ENCODE results near the gene DHCR7. TPM values are rescaled to one million over a fixed set of nuclear protein-coding genes. Genes with fewer than 3 reads are reported as not detected.

Gene DHCR7
- total and polyA plus RNA-seq, 2 experiments from 2014 or later = 13.6 to 15.7 TPM

- H3K27ac ChIP-seq = no peak overlapping the region
- H3K4me3 ChIP-seq = no peak overlapping the region
- no peak for TF ChIP-seq EZH2 (IDR thresholded peaks at IDR 0.05; ENCODE audit: insufficient read depth, poor library complexity, severe bottlenecking)
- TF ChIP-seq EZH2phosphoT487 (IDR thresholded peaks at IDR 0.05; ENCODE audit: insufficient read depth, low read depth) = no peak
- H3K36me3 ChIP-seq (ENCODE audit: low read depth) = peaks cover 20% of the 10 kb centered on the region; the same call in 1 of the 2 replicates
- no peaks in the 10 kb centered on the region for H3K9me2 ChIP-seq (ENCODE audit: insufficient read depth)
- H4K20me1 ChIP-seq (ENCODE audit: insufficient read depth) = no peaks in the 10 kb centered on the region
- 95 to 96% methylated on average over 23 of the region's 23 CpGs for WGBS, 2 experiments (ENCODE audit: low coverage in 1 of 2, low lambda C conversion rate in 2 of 2, missing lambda C conversion rate in 2 of 2)
- H3K4me2 ChIP-seq (ENCODE audit: unreplicated experiment) = no peak overlapping the region
- no peaks in the 10 kb centered on the region for H3K9me3 ChIP-seq (ENCODE audit: low read depth)
- no peak overlapping the region for H3K9ac ChIP-seq
- H3K27me3 ChIP-seq (replicated peaks; ENCODE audit: insufficient read depth) = no peaks in the 10 kb centered on the region
- no peaks in the 10 kb centered on the region for H3K79me2 ChIP-seq (ENCODE audit: insufficient read depth)
- no peaks in the 10 kb centered on the region for H3K4me1 ChIP-seq (ENCODE audit: insufficient read depth)
- in situ Hi-C loops (cut with MboI) = no loop called here
- no peaks in the 10 kb centered on the region for H3F3A ChIP-seq (ENCODE audit: insufficient read depth)
- no peak for DNase-seq
- H2AFZ ChIP-seq = no peak overlapping the region
Observed at GRCh38 chr11:71484248-71485062, 36.3 kb upstream of the DHCR7 start.

GRCh38 chr11:71483692-71484091 is 35.5 kb upstream of the DHCR7 start:
- Histone ChIP-seq H4K20me1 (ENCODE audit: insufficient read depth) (no peaks in the 10 kb centered on the region), H3K9me3 (ENCODE audit: low read depth) (no peaks in the 10 kb centered on the region), H2AFZ (no peak overlapping the region), H3F3A (ENCODE audit: insufficient read depth) (no peaks in the 10 kb centered on the region), H3K79me2 (ENCODE audit: insufficient read depth) (no peaks in the 10 kb centered on the region), H3K4me1 (ENCODE audit: insufficient read depth) (no peaks in the 10 kb centered on the region), H3K4me3 (no peak overlapping the region), H3K27ac (no peak overlapping the region), H3K9me2 (ENCODE audit: insufficient read depth) (no peaks in the 10 kb centered on the region), H3K36me3 (ENCODE audit: low read depth) (peaks cover 20% of the 10 kb centered on the region; the same call in 1 of the 2 replicates), H3K4me2 (ENCODE audit: unreplicated experiment) (no peak overlapping the region), H3K9ac (no peak overlapping the region), H3K27me3 (replicated peaks; ENCODE audit: insufficient read depth) (no peaks in the 10 kb centered on the region)
- no peak for TF ChIP-seq EZH2 (IDR thresholded peaks at IDR 0.05; ENCODE audit: insufficient read depth, poor library complexity, severe bottlenecking)
- TF ChIP-seq EZH2phosphoT487 (IDR thresholded peaks at IDR 0.05; ENCODE audit: insufficient read depth, low read depth) = no peak
- 76 to 82% methylated on average over 6 of the region's 6 CpGs for WGBS, 2 experiments (ENCODE audit: low coverage in 1 of 2, low lambda C conversion rate in 2 of 2, missing lambda C conversion rate in 2 of 2)
- in situ Hi-C loops (cut with MboI) = no loop called here
- DNase-seq = no peak

- no peak overlapping the region for H3K4me2 ChIP-seq (ENCODE audit: unreplicated experiment)
- no peak overlapping the region for H3K9ac ChIP-seq
- no peaks in the 10 kb centered on the region for H3F3A ChIP-seq (ENCODE audit: insufficient read depth)
- in situ Hi-C loops (cut with MboI) = no loop called here
- H3K9me3 ChIP-seq (ENCODE audit: low read depth) = no peaks in the 10 kb centered on the region
- no peaks in the 10 kb centered on the region for H3K9me2 ChIP-seq (ENCODE audit: insufficient read depth)
- no peaks in the 10 kb centered on the region for H3K27me3 ChIP-seq (replicated peaks; ENCODE audit: insufficient read depth)
- DNase-seq = no peak
- TF ChIP-seq EZH2 (IDR thresholded peaks at IDR 0.05; ENCODE audit: insufficient read depth, poor library complexity, severe bottlenecking) (no peak), EZH2phosphoT487 (IDR thresholded peaks at IDR 0.05; ENCODE audit: insufficient read depth, low read depth) (no peak)
- H2AFZ ChIP-seq = no peak overlapping the region
- H4K20me1 ChIP-seq (ENCODE audit: insufficient read depth) = no peaks in the 10 kb centered on the region
- WGBS, 2 experiments (ENCODE audit: low coverage in 1 of 2, low lambda C conversion rate in 2 of 2, missing lambda C conversion rate in 2 of 2) = 91 to 92% methylated on average over 13 of the region's 13 CpGs
- no peaks in the 10 kb centered on the region for H3K79me2 ChIP-seq (ENCODE audit: insufficient read depth)
- no peaks in the 10 kb centered on the region for H3K4me1 ChIP-seq (ENCODE audit: insufficient read depth)
- peaks cover 20% of the 10 kb centered on the region; the same call in 1 of the 2 replicates for H3K36me3 ChIP-seq (ENCODE audit: low read depth)
- H3K27ac ChIP-seq = no peak overlapping the region
- no peak overlapping the region for H3K4me3 ChIP-seq
Observed at GRCh38 chr11:71482746-71483364, 34.7 kb upstream of the DHCR7 start.

GRCh38 chr11:71482216-71482615 is 34.0 kb upstream of the DHCR7 start:
- Histone ChIP-seq H3K9ac (no peak overlapping the region), H3K4me1 (ENCODE audit: insufficient read depth) (no peaks in the 10 kb centered on the region), H3K27ac (no peak overlapping the region), H2AFZ (no peak overlapping the region), H3K27me3 (replicated peaks; ENCODE audit: insufficient read depth) (no peaks in the 10 kb centered on the region), H3K4me3 (no peak overlapping the region), H4K20me1 (ENCODE audit: insufficient read depth) (no peaks in the 10 kb centered on the region), H3K4me2 (ENCODE audit: unreplicated experiment) (no peak overlapping the region), H3F3A (ENCODE audit: insufficient read depth) (no peaks in the 10 kb centered on the region), H3K79me2 (ENCODE audit: insufficient read depth) (no peaks in the 10 kb centered on the region), H3K9me2 (ENCODE audit: insufficient read depth) (no peaks in the 10 kb centered on the region), H3K36me3 (ENCODE audit: low read depth) (peaks cover 20% of the 10 kb centered on the region; the same call in 1 of the 2 replicates), H3K9me3 (ENCODE audit: low read depth) (no peaks in the 10 kb centered on the region)
- in situ Hi-C loops (cut with MboI) = no loop called here
- WGBS, 2 experiments (ENCODE audit: low coverage in 1 of 2, low lambda C conversion rate in 2 of 2, missing lambda C conversion rate in 2 of 2) = 98 to 99% methylated on average over 14 to 17 of the region's 18 CpGs
- no peak for TF ChIP-seq EZH2 (IDR thresholded peaks at IDR 0.05; ENCODE audit: insufficient read depth, poor library complexity, severe bottlenecking)
- TF ChIP-seq EZH2phosphoT487 (IDR thresholded peaks at IDR 0.05; ENCODE audit: insufficient read depth, low read depth) = no peak
- DNase-seq = no peak

All from GM23248 (cell line).